ENCODE data around the gene PARP16. TPM values are rescaled to one million over a fixed set of nuclear protein-coding genes. Genes with fewer than 3 reads are reported as not detected.

Gene PARP16
- polyA plus RNA-seq, 4 donors, result 6.5 to 14.2 (median 9.0) TPM

GRCh38 chr15:65226221-65226620 is 60.5 kb downstream of the PARP16 start:
- H3K4me3 ChIP-seq (ENCODE audit: low read depth in 1 of 3, low read length in 3 of 3), result no peak overlapping the region
- no peaks in the 10 kb centered on the region for H3K9me3 ChIP-seq (ENCODE audit: control insufficient read depth in 2 of 2, insufficient read depth in 1 of 2, low read depth in 1 of 2, low read length in 1 of 2)
- 90 to 97% (median 94%) methylated on average over 2 to 3 of the region's 3 CpGs for WGBS, 3 donors
- peaks cover 0 to 23% (median 0%) of the 10 kb centered on the region in 3 donors for H3K4me1 ChIP-seq (ENCODE audit: control insufficient read depth in 3 of 3, insufficient read depth in 2 of 3, low read depth in 1 of 3, low read length in 2 of 3)
- DNase-seq (no peak), FAIRE-seq (no peak)
- H3K27me3 ChIP-seq (ENCODE audit: control insufficient read depth in 3 of 3, insufficient read depth in 3 of 3, low read length in 3 of 3), result no peaks in the 10 kb centered on the region
- H3K27ac ChIP-seq (ENCODE audit: low read depth in 1 of 3, low read length in 2 of 3), result no peak overlapping the region
- H3K36me3 ChIP-seq (ENCODE audit: control insufficient read depth in 3 of 3, insufficient read depth in 2 of 3, low read depth in 1 of 3, low read length in 3 of 3), result no peaks in the 10 kb centered on the region

- Histone ChIP-seq H3K4me1 (ENCODE audit: control insufficient read depth in 3 of 3, insufficient read depth in 2 of 3, low read depth in 1 of 3, low read length in 2 of 3) (peaks cover 0 to 23% (median 0%) of the 10 kb centered on the region in 3 donors), H3K4me3 (ENCODE audit: low read depth in 1 of 3, low read length in 3 of 3) (no peak overlapping the region), H3K36me3 (ENCODE audit: control insufficient read depth in 3 of 3, insufficient read depth in 2 of 3, low read depth in 1 of 3, low read length in 3 of 3) (no peaks in the 10 kb centered on the region), H3K27me3 (ENCODE audit: control insufficient read depth in 3 of 3, insufficient read depth in 3 of 3, low read length in 3 of 3) (no peaks in the 10 kb centered on the region), H3K27ac (ENCODE audit: low read depth in 1 of 3, low read length in 2 of 3) (no peak overlapping the region), H3K9me3 (ENCODE audit: control insufficient read depth in 2 of 2, insufficient read depth in 1 of 2, low read depth in 1 of 2, low read length in 1 of 2) (no peaks in the 10 kb centered on the region)
- WGBS, 3 donors, result 78 to 94% (median 86%) methylated on average over 6 of the region's 6 CpGs
- DNase-seq (no peak), FAIRE-seq (no peak)
Observed at GRCh38 chr15:65223996-65224395, 62.7 kb downstream of the PARP16 start.

- Histone ChIP-seq H3K4me3 (ENCODE audit: low read depth in 1 of 3, low read length in 3 of 3) (no peak overlapping the region), H3K36me3 (ENCODE audit: control insufficient read depth in 3 of 3, insufficient read depth in 2 of 3, low read depth in 1 of 3, low read length in 3 of 3) (no peaks in the 10 kb centered on the region), H3K27me3 (ENCODE audit: control insufficient read depth in 3 of 3, insufficient read depth in 3 of 3, low read length in 3 of 3) (no peaks in the 10 kb centered on the region), H3K9me3 (ENCODE audit: control insufficient read depth in 2 of 2, insufficient read depth in 1 of 2, low read depth in 1 of 2, low read length in 1 of 2) (no peaks in the 10 kb centered on the region), H3K27ac (ENCODE audit: low read depth in 1 of 3, low read length in 2 of 3) (no peak overlapping the region), H3K4me1 (ENCODE audit: control insufficient read depth in 3 of 3, insufficient read depth in 2 of 3, low read depth in 1 of 3, low read length in 2 of 3) (peaks cover 0 to 23% (median 0%) of the 10 kb centered on the region in 3 donors)
- 81 to 90% (median 84%) methylated on average over 4 of the region's 4 CpGs for WGBS, 3 donors
- DNase-seq (no peak), FAIRE-seq (no peak)
Observed at GRCh38 chr15:65222891-65223290, 63.8 kb downstream of the PARP16 start.

GRCh38 chr15:65221697-65222096 is 65.0 kb downstream of the PARP16 start:
- FAIRE-seq (no peak), DNase-seq (peak; percentile 21 to 65)
- Histone ChIP-seq H3K27ac (ENCODE audit: low read depth in 1 of 3, low read length in 2 of 3) (peak overlapping the region in 1 of 3 donors; percentile 87), H3K27me3 (ENCODE audit: control insufficient read depth in 3 of 3, insufficient read depth in 3 of 3, low read length in 3 of 3) (no peaks in the 10 kb centered on the region), H3K4me3 (ENCODE audit: low read depth in 1 of 3, low read length in 3 of 3) (no peak overlapping the region), H3K9me3 (ENCODE audit: control insufficient read depth in 2 of 2, insufficient read depth in 1 of 2, low read depth in 1 of 2, low read length in 1 of 2) (no peaks in the 10 kb centered on the region), H3K36me3 (ENCODE audit: control insufficient read depth in 3 of 3, insufficient read depth in 2 of 3, low read depth in 1 of 3, low read length in 3 of 3) (no peaks in the 10 kb centered on the region), H3K4me1 (ENCODE audit: control insufficient read depth in 3 of 3, insufficient read depth in 2 of 3, low read depth in 1 of 3, low read length in 2 of 3) (peaks cover 0 to 23% (median 0%) of the 10 kb centered on the region in 3 donors)
- WGBS, 3 donors, result 57 to 78% (median 59%) methylated on average over 2 of the region's 2 CpGs

GRCh38 chr15:65219137-65219536 is 67.5 kb downstream of the PARP16 start:
- no peaks in the 10 kb centered on the region for H3K36me3 ChIP-seq (ENCODE audit: control insufficient read depth in 3 of 3, insufficient read depth in 2 of 3, low read depth in 1 of 3, low read length in 3 of 3)
- DNase-seq (no peak), FAIRE-seq (no peak)
- no peak overlapping the region for H3K27ac ChIP-seq (ENCODE audit: low read depth in 1 of 3, low read length in 2 of 3)
- H3K9me3 ChIP-seq (ENCODE audit: control insufficient read depth in 2 of 2, insufficient read depth in 1 of 2, low read depth in 1 of 2, low read length in 1 of 2), result no peaks in the 10 kb centered on the region
- no peaks in the 10 kb centered on the region for H3K27me3 ChIP-seq (ENCODE audit: control insufficient read depth in 3 of 3, insufficient read depth in 3 of 3, low read length in 3 of 3)
- H3K4me3 ChIP-seq (ENCODE audit: low read depth in 1 of 3, low read length in 3 of 3), result no peak overlapping the region
- peaks cover 0 to 18% (median 0%) of the 10 kb centered on the region in 3 donors for H3K4me1 ChIP-seq (ENCODE audit: control insufficient read depth in 3 of 3, insufficient read depth in 2 of 3, low read depth in 1 of 3, low read length in 2 of 3)
- WGBS, 3 donors, result 69 to 94% (median 83%) methylated on average over 3 of the region's 3 CpGs

GRCh38 chr15:65217526-65218482 is 68.9 kb downstream of the PARP16 start:
- 74 to 85% (median 80%) methylated on average over 10 of the region's 10 CpGs for WGBS, 3 donors
- Histone ChIP-seq H3K4me1 (ENCODE audit: control insufficient read depth in 3 of 3, insufficient read depth in 2 of 3, low read depth in 1 of 3, low read length in 2 of 3) (peaks cover 0 to 14% (median 0%) of the 10 kb centered on the region in 3 donors), H3K27me3 (ENCODE audit: control insufficient read depth in 3 of 3, insufficient read depth in 3 of 3, low read length in 3 of 3) (no peaks in the 10 kb centered on the region), H3K36me3 (ENCODE audit: control insufficient read depth in 3 of 3, insufficient read depth in 2 of 3, low read depth in 1 of 3, low read length in 3 of 3) (no peaks in the 10 kb centered on the region), H3K9me3 (ENCODE audit: control insufficient read depth in 2 of 2, insufficient read depth in 1 of 2, low read depth in 1 of 2, low read length in 1 of 2) (no peaks in the 10 kb centered on the region), H3K4me3 (ENCODE audit: low read depth in 1 of 3, low read length in 3 of 3) (no peak overlapping the region), H3K27ac (ENCODE audit: low read depth in 1 of 3, low read length in 2 of 3) (no peak overlapping the region)
- no peak for FAIRE-seq
- DNase-seq, result no peak

GRCh38 chr15:65215496-65215895 is 71.2 kb downstream of the PARP16 start:
- H3K9me3 ChIP-seq (ENCODE audit: control insufficient read depth in 2 of 2, insufficient read depth in 1 of 2, low read depth in 1 of 2, low read length in 1 of 2), result no peaks in the 10 kb centered on the region
- H3K36me3 ChIP-seq (ENCODE audit: control insufficient read depth in 3 of 3, insufficient read depth in 2 of 3, low read depth in 1 of 3, low read length in 3 of 3), result no peaks in the 10 kb centered on the region
- FAIRE-seq, result no peak

GRCh38 chr15:65214010-65214409 is 72.7 kb downstream of the PARP16 start:
- Histone ChIP-seq H3K9me3 (ENCODE audit: control insufficient read depth in 2 of 2, insufficient read depth in 1 of 2, low read depth in 1 of 2, low read length in 1 of 2) (no peaks in the 10 kb centered on the region), H3K4me1 (ENCODE audit: control insufficient read depth in 3 of 3, insufficient read depth in 2 of 3, low read depth in 1 of 3, low read length in 2 of 3) (peaks cover 0 to 8% (median 0%) of the 10 kb centered on the region in 3 donors), H3K4me3 (ENCODE audit: low read depth in 1 of 3, low read length in 3 of 3) (no peak overlapping the region), H3K27ac (ENCODE audit: low read depth in 1 of 3, low read length in 2 of 3) (no peak overlapping the region), H3K36me3 (ENCODE audit: control insufficient read depth in 3 of 3, insufficient read depth in 2 of 3, low read depth in 1 of 3, low read length in 3 of 3) (no peaks in the 10 kb centered on the region), H3K27me3 (ENCODE audit: control insufficient read depth in 3 of 3, insufficient read depth in 3 of 3, low read length in 3 of 3) (no peaks in the 10 kb centered on the region)
- 77 to 81% (median 81%) methylated on average over 4 of the region's 4 CpGs for WGBS, 3 donors
- DNase-seq (no peak), FAIRE-seq (no peak)

More at GRCh38 chr15:65215496-65215895, 71.2 kb downstream of the PARP16 start:
- Histone ChIP-seq H3K4me1 (ENCODE audit: control insufficient read depth in 3 of 3, insufficient read depth in 2 of 3, low read depth in 1 of 3, low read length in 2 of 3) (peaks cover 0 to 8% (median 0%) of the 10 kb centered on the region in 3 donors), H3K4me3 (ENCODE audit: low read depth in 1 of 3, low read length in 3 of 3) (no peak overlapping the region), H3K27me3 (ENCODE audit: control insufficient read depth in 3 of 3, insufficient read depth in 3 of 3, low read length in 3 of 3) (no peaks in the 10 kb centered on the region), H3K27ac (ENCODE audit: low read depth in 1 of 3, low read length in 2 of 3) (no peak overlapping the region)
- no peak for DNase-seq

All from small intestine (tissue), 7 donors.